Activated CD8-positive, alpha-beta memory T cell treated with anti-CD3 and anti-CD28 coated beads for 24 hours (primary cell): Measurements from ENCODE around the gene RESP18.
A peak's percentile ranks its signal among the peaks of the same experiment; 100 is the strongest.
"Not testable (repeated sequence)": the region's sequence is repeated elsewhere in the genome, so short reads cannot be mapped to it uniquely, and the experiment has no call there.

Experiments used
- DNase-seq: peaks from one replicate; pipeline ENCODE4 v3.0.0-alpha.2; 2020

The RESP18 gene

DNA sequence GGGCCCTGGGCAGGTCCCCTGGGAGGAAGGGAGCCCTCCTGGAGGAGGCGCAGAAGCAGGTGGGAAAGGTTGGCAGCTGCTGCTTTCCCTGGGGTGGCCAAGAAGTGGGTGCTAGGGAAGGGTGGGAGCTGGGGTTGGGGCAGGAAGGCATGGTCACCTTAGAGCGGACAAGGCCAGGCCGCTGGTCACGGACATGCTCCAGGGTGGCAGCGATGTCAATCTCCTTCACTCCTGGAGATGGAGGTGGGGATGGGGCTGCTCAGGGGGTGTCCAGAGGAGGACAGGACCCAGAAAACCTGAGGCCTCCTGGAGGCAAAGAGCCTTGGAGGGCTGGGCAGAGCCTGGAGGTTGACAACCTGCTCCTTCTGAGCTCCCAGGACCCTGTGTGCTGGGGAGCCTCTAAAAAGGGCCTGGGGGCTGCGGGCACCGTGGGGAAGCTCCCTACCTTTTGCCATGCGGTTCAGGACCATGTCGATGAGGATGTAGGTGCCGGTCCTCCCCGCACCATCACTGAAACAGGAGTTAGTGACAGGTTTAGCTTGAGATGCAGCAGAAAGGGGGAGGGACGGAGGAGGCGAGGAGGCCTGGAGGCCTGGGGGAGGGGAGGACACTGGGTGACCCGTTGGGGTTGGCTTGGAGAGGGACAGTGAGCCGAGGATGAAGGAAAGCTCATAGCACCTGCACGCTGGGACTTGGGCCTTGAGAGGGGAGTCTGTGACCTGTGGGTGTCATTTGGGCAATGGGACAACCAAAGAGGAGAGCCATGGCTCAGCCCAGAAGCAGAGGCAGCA is 42.0 kb downstream of the RESP18 start:
- DNase-seq: no peak

DNA sequence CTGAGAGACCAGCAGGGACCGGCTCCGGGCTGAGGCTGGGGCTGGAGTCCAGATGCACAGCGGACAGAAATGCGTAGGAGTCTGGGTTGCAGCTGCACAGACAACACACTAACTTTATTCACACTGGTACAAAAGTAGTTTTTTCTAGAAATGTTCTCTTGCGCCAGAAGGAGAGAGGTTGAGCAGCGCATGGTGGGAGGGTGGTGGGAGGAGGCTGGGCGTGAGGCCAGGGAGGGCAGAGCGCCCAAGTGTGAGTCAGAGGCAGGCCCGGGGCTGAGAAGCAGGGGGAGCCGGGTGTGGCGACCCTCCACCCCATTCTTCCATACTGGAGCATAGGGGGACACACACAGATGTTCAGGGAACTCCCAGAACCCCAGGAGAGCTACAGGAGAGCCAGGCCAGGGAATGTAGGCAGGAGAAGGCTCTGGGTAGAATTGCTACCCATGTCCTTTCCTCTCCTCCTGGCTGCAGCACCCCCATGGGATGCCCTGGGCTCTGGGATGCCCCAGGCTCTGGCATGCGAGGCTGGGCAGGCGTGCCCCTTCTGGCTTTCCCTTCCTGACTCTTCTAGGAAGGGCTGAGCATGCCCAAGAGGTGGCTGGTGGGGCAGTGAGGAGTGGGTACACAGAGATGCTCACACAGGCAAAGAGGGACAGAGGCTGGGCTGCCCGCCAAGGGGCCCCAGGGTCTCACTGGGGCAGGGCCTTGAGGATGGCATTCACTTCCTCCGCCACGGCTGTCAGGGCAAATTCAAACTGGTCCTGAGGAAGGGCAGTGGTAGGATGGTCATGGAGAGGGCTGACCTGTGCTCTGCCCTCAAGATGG is 42.8 kb downstream of the RESP18 start:
- no peak for DNase-seq

GRCh38 chr2:219289195-219289536 is 43.4 kb downstream of the RESP18 start:
- no peak for DNase-seq

- DNase-seq: no peak
Observed at GRCh38 chr2:219287580-219288265, 44.8 kb downstream of the RESP18 start.

DNA sequence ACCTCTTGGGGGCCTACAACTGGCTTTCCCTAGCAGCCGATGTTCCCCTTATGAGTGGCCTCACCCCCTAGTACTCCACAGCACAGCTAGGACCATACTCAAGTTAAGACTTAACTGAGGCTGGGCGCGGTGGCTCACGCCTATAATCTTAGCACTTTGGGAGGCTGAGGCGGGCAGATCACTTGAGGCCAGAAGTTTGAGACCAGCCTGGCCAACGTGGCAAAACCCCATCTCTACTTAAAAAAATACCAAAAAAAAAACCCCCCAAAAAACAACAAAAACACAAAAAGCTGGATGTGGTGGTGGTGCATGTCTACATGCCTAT is 45.5 kb downstream of the RESP18 start:
- not testable (repeated sequence) for DNase-seq

DNA sequence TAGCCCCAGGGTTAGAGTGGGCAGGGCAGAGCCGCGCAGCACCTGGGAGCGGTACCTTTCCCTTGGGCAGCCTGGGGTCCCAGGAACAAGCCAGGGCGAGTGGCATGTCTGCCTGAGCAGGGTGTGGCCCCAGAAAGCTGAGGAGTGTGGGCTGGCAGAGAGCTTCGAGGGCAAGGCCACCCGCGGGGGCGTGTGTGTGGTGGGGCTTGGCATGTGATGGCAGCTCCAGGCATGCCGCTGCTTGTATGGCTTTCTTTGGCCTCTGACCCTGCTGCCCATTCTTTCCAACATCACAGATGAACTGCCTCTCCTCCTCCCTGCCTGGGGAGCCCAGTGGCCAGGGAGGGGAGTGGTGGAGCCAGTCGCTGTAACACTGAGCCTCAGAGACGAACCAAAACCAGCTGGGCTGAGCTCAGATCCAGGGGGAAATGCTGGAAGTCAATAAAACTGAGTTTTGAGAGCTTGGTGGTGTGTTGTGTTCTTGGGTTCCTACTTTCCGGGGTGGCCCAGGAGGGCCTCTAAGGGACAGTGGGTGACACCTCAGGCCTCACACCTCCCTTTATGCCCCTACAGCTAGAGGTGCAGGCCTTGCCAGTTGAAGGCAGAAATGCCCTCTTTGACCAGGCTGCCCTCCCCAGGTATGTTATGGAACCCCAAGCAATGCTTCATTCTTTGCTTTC is 46.0 kb downstream of the RESP18 start:
- no peak for DNase-seq

DNA sequence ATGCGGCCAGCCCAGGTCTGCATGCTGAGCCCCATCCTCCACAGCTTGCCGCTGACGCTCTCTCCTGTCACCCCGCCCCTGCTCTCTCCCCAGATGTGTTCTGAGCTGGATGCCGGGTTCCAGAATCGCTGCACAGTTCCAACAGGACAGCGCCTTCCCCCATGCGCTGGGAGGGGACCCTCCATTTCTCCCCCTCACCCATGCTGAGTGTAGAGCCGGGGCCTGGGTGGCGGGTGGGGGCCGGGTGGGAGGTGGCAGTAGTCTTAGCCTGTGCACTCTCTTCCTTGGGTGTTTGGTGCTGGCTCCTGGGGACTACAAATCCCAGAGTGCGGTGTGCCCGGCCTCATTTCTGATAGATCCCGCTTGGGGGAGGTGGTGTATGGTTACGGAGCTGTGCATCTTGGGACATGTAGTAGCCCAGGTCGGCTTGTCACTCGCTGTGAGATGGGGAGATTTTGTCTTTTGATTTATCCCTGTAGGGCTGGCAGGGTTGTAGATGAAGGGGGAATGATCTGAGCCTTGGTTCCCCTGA is 46.6 kb downstream of the RESP18 start:
- no peak for DNase-seq

DNA sequence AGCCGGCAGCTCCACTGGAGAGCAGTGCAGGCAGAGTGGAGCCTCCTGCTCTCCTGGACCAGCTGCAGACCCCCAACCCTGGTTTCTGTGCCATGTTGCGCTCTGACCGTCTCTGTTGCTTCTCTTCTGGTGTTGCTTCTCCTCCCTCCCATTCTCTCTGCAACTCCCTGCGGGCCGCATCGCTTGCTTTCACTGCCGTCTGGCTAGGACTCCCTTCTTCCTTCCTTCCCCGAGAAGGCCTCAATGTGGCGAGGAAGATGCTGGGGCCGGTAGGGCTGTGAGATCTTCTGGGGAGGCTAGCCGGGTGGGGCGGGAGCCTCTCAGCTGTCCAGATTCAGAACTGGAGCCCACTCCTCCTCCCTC is 47.2 kb downstream of the RESP18 start:
- no peak for DNase-seq

DNA sequence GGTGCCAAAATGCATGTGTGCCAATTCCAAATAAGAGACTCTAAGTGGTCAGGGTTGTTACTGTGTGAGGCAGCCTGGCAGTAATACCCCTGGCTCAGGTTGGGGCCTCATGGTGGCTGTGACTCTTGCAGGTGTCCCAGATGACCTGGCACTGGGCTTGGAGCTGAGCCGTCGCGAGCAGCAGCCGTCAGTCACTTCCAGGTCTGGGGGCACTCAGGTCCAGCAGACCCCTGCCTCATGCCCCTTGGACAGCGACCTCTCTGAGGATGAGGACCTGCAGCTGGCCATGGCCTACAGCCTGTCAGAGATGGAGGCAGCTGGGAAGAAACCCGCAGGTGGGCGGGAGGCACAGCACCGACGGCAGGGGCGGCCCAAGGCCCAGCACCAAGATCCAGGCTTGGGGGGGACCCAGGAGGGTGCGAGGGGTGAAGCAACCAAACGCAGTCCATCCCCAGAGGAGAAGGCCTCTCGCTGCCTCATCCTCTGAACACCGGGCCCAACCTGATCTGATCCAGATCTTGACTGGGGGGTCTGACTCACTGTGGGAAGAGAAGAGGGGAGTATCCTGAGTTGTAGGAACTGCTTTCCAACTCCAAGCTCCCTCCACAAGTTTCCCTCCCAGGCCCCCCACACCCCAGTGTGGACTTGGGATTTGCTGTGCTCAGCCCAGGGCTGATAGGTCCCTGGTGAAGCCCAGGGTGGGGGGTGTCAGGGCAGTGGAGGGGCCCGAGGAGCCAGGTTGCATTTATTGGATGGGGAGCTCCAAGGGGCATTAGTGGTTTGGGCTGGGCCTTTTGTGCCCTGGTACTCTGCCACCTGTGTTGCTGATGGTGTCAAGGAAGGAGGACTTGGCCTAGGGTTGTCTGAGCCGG is 47.8 kb downstream of the RESP18 start:
- DNase-seq: no peak

GRCh38 chr2:219282943-219283581 is 49.5 kb downstream of the RESP18 start:
- DNase-seq: no peak

GRCh38 chr2:219282375-219282774 is 50.2 kb downstream of the RESP18 start:
- DNase-seq: no peak

GRCh38 chr2:219281588-219281987 is 51.0 kb downstream of the RESP18 start:
- no peak for DNase-seq

DNA sequence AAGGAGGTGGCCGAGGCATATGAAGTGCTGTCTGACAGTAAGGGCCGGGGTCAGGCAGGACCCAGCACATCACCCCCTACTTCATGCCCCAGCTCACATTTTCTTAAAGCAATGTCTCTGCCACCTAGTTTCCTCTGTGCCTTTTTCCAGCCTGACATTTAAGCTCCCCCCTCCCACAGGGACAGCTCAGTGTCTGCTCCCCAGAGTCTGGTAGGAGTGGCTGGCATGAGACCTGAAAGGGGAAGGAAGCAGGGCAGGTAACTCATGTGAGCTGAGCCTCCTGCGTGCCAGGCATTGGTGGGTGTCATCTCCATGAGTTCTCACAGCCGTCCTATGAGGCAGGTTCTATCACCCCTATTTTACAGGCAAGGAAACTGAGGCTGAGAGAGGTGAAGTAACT is 51.9 kb downstream of the RESP18 start:
- DNase-seq: no peak

- no peak for DNase-seq
Observed at GRCh38 chr2:219279916-219280516, 52.5 kb downstream of the RESP18 start.

GRCh38 chr2:219279151-219279915 is 53.2 kb downstream of the RESP18 start, which contains the start of gene DNAJB2:
Gene DNAJB2 (plus strand): TSS chr2:219279366. CDS start chr2:219279834, 468 bp downstream.
- DNase-seq: peak; percentile 98

DNA sequence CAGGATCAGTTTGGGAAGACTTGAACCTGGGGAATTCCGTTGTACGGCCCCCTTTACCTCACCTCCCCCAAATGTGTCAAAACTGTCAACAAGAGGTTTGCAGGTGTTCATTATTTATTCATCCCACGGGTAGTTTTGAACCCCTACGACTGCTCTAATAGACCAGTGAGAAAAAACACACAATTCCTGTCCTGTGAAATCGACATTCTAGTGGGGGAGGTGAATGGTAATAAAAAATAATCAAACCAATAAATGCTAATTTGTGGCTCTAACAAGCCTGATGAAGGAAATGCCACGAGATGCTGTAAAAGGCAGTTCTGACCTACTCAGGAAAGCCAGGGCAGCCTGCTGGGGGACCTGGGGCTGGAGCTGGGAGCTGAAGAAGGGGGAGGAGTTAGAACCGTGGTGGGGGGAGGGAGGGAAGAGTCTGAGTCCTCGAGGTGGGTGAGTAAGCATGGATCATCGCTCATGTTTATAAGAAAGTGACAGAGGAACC is 53.8 kb downstream of the RESP18 start:
- DNase-seq: no peak

- peak; percentile 92 for DNase-seq
Observed at GRCh38 chr2:219277703-219278654, 54.6 kb downstream of the RESP18 start.
